NCI-H146 treated with DMSO at 0.1 percent for 48 hours (cell line): ENCODE measurements around the gene TTC27.
"Not testable (repeated sequence)": the region's sequence is repeated elsewhere in the genome, so short reads cannot be mapped to it uniquely, and the experiment has no call there.

Source experiments
- DNase-seq: peaks from one replicate; lab custom pipeline; 2025; ENCODE audit not compliant: unreplicated experiment; lab: John Stamatoyannopoulos, UW

The TTC27 gene

DNA sequence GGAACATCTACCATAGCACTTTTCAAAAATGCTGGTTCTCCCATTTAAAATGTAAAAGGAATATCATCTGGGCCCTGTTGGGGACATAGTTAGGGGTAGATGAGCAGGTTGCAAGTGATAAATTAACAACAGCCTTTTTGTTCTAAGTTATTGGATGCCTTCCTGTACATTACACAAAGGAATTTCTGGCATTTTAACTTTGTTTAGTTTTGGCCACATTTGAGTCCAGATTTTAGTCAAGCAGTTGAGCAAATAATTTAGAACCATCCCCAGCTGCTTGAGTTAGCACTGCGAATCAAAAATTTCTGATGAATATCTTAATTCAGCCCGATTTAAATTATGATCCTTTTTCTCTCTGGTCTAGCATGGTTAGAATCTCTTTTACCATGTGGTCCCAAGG lies 124.4 kb downstream of the TTC27 start:
- no peak for DNase-seq

DNA sequence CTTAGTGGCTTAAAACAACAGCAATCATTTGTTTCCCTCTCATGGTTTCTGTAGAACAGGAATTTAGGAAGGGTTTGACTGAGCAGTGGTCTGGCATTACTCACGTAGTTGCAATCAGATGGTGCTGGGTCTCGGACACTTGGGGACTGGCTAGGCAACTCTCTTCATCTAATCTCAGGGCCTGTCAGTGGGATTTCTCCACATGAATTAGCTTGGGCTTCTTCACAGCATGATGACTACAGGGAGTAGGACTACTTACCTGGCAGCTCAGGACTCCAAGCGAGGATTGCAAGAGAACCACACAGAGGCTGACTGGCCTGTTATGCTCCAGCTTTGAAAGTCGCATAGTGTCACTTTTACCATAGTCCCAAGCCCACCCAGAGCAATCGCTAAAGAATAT lies 125.1 kb downstream of the TTC27 start:
- DNase-seq = no peak

DNA sequence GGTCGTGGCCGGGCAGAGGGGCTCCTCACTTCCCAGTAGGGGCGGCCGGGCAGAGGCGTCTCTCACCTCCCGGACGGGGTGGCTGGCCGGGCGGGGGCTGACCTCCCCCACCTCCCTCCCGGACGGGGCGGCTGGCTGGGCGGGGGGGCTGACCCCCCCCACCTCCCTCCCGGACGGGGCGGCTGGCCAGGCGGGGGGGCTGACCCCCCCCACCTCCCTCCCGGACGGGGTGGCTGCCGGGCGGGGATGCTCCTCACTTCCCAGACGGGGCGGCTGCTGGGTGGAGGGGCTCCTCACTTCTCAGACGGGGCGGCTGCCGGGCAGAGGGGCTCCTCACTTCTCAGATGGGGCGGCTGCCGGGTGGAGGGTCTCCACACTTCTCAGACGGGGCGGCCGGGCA lies 126.8 kb downstream of the TTC27 start:
- DNase-seq = not testable (repeated sequence)

DNA sequence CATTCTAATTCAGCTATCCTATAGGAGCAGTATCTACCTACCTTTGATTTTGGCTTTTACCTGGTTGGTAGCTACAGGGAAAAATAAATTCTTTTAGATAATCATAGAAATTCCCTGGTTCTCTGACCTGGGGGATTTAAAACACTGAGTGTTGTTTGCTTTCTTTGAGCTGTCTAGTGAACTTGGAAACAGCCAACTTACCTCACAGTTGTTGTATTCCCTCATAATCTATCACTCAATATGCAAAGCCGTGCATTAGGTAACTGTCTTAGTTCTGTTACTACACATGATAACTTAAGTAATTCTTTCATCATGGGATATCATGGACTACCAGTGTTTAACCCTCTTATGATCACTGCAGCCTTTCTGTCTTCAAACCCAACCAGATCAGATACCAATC lies 127.8 kb downstream of the TTC27 start:
- no peak for DNase-seq

DNA sequence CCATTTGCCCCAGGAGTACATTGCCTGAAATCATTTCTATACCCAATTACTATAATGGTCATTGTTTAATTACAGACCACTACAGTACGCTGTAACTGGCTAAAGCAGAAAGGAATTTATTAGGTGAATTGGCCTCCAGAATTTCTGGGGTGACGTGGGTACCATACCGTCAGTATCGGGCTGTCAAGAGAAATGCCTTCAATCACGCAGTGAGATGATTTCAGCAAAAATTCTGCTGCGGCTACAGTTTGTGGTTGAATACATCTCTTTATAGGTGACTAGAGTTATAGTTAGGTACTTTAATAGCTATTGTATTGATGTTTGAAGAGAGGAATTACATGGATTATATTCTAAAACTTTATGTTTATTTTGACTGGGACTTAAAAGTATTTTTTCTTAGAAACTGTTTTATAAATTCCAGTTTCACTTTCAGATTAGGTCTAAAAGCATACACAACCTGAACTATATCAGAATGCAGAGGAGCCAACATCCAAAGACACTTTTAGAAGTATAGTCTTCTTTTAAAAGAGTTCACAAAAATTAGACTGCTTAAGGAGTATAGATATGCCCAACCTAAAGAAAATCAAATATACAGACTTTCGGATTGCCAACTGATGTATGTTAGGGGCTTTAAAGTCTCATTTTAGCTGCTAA lies 128.4 kb downstream of the TTC27 start:
- no peak for DNase-seq

DNA sequence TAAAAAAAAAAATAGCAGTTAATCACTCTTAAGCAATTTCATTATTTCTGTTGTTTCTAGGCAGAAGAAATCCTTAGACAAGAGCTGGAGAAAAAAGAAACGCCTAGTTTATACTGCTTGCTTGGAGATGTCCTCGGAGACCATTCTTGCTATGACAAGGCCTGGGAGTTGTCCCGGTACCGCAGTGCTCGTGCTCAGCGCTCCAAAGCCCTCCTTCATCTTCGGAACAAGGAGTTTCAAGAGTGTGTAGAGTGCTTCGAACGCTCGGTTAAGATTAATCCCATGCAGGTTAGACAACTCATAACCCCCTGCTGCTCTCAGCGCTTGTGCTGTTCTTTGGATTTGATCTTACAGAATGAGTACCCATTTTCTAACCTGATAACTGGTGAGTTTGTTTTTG lies 130.4 kb downstream of the TTC27 start:
- no peak for DNase-seq

DNA sequence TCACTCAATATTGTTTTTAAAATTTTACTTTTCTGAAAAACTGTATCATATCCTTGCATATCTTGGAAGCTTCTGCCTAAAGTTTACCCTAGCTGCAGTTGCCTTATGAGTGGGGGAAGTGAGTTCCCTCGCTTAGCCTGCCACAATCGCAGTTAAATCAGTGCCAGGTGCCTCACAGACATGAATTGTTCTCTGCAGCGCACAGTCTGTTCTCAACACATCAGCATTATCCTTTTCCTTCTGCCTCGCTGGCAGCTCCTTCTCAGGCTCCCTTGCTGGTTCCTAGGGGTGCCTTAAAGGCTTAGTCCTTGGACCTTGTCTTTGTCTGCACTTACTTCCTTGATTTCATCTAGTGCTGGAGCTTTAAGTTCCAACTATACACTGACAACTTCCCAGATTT lies 132.8 kb downstream of the TTC27 start:
- no peak for DNase-seq

DNA sequence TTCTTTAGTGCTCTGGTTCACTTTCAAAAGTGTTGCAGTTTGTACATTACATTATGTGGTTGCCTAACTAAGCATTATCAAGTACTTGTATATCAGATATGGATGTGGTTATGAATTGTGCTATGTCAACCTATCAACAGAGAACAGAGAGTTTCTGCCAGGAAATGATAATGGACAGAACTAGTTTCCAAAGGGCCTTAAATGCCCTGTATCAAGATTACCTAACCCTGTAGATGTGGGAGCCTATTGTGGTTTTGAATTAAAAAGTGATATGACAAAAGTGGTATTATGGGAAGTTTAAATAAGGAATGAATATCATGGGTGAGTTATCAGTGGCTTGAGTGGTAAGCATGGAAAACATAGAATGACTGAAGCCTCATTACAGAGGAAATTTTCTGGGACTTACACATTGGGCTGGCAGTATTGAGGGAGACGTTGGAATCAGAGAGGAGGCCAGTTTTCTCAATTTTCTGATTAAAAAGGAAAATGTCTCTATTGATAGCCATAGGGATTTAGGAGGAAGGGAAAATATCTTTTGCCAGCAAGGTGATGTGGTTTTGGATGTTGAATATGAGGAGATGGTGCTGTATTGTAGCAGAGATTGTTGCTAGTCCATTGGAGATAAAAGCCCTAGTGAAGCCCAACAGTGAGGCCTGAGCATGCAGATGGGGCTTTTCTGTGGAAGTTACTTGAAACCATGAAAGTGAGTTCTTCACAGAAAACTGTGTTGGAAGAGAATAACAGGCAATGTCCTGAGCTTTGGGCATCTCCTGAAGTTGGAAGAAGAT lies 140.7 kb downstream of the TTC27 start:
- no peak for DNase-seq

DNA sequence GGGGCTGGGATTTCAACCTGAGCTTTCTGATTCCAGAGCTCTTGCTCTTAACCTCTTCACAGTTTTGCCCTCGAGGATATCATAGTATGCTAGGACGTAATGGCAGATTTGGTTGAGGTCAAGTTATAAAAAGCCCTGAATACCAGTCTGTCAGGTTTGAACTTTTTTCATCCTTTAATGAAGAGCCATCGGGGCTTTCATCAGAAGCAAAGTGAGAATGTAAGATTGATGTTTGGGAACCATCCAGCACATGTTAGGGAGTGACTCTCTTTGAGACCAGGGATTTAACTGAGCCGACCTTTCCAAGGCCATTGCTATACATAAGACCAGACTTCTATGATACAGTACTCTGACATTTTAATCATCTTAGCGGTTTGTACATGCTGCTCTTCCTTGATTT lies 142.5 kb downstream of the TTC27 start:
- no peak for DNase-seq

DNA sequence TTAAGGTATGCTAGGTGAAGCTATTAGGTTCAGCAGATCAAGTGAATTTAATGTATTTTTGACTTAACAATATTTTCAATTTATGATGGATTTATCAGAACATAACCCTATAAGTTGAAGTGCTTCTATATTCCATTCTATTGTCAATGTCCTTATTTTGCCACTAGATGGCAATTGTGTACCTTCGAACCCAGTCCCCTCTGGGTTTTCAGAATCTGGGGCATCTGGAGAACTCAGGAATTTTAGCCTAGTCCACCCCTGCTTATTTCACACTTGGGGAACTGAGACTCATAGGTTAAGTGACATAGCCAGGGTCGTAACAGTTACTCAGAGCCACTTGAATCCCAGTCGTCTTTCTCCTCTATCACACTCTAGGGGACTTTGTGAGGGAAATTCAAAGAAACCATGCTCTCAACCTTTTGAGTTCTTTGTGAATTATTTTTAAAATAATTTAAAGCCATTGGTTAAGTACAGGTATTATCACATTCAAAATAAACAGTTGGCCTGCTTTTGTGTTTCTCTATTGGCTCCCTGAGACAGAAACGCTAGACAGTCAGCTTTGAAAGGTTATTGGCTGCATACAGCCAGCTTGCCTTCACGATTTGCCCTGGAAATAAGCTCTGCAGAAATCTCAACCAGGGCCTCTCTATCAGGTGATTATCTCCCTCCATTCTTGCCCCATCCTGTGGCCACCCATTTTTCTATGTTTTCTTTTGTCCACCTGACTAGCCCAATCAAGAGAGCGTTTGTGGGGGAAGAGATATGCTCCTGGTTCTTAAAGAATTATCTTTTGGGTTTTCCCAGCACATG lies 145.0 kb downstream of the TTC27 start:
- peak; percentile 5 for DNase-seq

DNA sequence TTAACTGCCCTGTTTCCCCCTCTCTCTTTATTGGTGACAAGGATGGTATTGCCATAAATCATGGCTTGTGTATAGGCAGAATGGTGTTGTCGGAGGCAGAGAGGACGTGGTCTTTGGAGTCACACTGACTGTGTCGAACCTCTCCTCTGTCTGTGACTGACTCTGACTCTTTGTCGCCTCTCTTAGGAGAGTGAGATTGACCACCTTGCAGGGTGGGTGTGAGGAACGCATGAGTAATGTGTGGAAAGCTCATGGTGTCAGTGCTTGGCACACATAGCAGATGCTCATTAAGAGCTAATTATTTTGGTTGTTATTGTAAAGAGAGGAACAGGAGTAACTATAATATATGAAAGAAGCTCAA lies 145.6 kb downstream of the TTC27 start:
- no peak for DNase-seq

DNA sequence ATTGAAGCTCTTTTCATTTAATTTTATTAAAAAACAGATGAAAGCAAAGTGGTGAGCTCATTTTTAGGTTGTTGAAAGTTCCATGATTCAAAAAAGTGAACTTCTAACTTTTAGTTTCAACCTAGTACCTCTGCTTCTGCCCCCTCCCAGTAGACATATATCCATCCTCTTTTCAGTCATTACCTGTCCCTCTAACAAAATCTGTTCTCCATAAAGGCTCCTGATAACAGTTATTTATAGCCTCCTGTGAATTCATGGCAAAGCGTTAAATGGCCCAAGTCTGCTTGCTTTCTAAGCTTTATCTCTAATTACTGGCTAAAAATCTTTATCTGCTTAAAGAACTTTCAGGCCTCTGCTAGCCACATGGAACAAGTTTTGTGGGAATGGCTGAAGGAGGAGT lies 148.1 kb downstream of the TTC27 start:
- no peak for DNase-seq

DNA sequence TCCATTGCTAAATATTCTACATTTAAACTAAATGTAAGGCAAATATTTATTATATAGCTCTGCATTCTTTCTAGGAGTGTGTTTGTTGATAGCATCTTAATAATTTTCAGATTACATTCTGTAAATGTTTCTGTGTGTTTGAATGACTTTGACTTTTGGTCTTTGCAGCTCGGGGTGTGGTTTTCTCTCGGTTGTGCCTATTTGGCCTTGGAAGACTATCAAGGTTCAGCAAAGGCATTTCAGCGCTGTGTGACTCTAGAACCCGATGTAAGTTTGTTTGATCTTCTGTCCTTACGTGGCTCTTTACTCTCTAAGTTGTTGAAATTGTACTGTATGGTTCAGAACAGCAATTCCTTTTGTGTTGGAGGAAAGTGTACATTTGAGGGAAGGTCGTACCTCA lies 149.9 kb downstream of the TTC27 start:
- DNase-seq = no peak

DNA sequence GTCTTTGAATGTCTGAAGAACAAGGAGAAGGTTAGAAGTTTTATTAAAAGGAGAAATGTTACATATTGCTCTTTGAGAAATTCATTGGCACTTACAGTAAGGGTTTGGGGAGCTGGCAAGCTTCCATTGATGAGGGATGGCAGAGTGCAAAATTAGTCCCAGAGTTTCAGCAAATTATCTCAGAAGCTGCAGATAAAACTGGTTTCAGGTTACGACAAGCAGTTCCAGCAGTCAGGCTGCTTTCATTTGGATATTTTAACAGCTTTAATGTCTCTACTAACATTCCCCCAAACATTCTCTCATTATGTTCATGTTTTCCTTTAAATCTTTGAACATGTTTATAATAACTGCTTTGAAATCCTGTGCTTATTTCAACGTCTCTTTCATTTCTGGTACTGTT lies 153.1 kb downstream of the TTC27 start:
- DNase-seq = no peak

DNA sequence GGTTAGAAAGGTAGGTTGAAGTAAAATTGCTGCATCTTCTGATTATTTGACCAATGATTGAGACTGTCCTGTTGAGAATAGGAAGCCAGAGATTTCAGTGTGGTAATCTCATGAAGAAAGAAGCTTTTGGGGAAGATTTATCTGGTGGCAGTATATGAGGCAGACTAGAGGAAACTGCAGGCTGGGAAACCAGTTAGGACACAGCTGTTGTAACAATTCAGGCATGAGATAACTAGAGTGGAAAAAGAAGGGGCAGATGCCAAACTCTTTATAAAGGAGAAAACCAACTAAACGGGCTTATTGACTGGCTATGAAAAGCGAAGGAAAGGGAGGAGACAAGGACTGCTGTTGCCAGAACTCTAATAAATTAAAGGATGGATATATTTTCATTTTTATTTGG lies 155.6 kb downstream of the TTC27 start:
- DNase-seq = no peak

DNA sequence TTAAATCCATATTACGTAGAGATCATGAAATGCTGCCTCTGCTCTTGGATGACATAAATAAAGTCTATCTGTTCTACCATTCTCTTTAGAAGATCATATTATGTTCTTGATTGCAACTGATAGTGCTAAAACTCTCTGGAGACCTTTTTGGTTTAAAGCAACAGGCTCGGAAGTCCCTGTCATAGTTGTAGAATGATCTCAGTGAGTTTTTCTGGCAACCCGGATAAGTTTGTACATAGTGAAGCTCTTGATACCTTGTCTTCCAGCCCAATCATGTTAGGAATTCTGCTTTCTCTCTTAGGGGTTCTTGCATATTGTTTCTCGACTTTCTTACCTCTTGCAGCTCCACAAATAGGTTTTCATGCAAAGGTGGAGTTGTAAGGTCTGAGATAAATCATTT lies 156.1 kb downstream of the TTC27 start:
- DNase-seq = no peak

DNA sequence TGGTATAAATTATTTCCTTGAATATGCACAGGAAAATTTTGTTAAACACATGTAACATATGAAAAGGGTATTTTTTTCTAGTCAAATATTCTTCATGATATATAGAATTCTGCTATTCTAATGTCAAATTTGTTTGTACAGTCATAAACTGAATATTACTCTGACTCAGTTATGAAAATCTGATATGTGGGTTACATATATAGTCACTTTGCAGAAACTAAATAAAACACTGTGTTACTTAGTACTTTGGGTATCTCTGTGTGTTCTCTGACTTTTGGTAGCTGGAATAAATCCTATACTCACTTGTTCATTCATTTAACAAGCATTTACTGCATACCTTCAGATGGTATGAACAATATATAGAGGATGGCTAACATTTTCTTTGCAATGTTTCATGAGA lies 159.4 kb downstream of the TTC27 start:
- DNase-seq = no peak

DNA sequence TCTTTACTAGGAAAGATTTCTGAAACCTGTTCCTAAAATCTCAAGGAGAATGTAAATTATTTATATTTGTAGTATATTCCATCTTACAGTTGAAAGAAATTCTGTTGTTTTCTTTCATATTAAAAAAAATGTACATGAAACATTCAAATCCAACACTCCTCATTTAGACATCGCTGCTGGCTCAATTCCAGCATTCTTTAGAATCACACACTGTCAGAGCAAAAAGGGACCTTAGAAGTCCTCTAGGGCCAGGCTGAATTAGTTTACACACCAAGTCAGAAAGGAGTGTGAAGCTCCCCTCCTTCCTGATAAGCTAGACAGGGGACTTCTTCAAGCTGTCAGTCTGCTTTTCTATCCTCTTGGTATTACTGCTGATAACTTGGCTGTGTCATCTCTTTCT lies 160.3 kb downstream of the TTC27 start:
- no peak for DNase-seq

DNA sequence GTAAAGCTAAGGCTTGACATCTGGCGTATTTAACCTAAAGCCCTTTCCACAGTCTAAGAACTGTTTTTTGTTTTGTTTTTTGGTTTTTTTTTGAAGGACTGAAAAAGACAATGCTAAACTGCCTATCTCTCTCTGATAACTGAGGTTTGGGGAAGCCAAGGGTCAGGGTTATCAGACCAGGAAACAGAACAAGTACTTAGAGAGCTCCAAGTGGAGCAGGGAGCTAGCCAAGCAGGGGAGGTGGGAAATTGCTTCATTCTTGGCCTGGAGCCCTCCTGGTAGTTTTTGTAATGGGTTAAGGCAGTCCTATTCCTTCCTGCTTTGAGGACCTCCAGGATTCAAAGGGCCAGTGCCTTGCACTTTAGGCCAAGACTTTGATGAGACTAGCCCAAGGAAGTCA lies 164.6 kb downstream of the TTC27 start:
- DNase-seq = no peak

DNA sequence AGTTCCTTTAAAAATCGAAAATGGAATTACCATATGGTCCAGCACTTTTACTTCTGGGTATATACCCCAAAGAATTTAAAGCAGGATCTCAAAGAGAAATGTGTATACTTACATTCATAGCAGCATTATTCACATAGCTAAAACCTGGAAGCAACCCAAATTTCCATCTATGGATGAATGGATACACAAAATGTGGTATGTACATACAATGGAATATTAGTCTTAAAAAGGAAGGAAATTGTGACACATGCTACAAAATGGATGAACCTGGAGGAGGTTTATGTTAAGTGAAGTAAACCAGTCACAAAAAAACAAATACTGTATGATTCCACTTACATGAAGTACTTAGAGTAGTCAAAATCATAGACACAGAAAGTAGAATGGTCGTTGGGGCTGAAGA lies 171.0 kb downstream of the TTC27 start:
- no peak for DNase-seq

DNA sequence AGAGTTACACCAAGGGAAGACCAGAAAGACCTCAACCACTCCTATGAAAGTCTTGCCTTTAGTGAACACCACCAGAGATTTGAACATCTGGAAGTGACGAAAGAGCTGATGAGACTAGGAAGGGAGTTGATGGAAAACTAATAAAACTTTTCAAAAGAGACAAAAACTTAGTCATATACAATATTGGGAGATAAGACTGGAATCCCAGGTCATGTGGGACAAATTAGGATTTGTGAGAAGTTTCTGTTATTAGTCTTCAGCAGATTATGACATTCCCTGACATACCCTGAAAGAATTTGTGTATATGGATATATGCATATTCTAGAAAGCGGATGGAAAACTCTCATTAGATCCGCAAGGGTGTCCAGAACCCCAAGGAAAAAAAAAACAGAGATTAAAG lies 173.9 kb downstream of the TTC27 start:
- DNase-seq = no peak

DNA sequence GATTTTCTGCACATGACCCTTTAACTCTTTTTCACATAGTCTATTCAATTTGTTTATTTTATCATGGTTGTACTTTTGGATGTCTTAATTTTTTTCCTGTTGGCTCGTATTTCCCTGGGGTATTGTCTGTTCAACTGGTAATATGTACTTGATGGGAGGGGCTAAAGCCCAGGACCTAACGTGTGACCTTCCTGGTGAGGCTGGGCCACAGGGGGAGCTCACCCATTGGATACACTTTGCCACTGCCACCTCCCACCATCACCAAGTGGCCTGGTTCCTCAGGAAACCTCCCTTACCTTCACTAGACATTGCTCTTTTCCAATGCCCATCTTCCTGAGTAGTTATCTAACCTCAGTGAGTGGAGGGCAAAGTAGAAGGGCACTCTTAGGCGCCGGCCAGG lies 175.0 kb downstream of the TTC27 start:
- no peak for DNase-seq
